ENCODE data around the gene OR2C1.

DNA sequence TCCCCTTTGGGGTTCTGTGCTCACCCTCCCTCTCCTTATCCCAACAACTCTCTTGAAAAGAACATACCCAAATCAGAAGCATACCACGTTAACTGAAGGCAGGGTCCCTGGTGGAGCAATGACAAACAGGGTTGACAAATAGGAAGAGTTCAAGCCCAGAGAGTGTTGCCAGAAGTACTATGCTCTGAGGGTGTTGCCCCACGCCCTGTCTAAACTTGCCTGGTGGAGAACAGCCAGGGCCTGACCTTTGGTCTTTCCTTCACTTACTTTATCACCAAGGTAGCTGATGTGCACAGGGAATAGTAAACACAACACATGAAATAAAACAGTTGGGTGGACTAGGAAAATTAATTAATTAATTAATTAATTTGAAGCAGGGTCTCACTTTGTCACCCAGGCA, 27.0 kb upstream of the OR2C1 start:
- TF ChIP-seq, protein P1, sequence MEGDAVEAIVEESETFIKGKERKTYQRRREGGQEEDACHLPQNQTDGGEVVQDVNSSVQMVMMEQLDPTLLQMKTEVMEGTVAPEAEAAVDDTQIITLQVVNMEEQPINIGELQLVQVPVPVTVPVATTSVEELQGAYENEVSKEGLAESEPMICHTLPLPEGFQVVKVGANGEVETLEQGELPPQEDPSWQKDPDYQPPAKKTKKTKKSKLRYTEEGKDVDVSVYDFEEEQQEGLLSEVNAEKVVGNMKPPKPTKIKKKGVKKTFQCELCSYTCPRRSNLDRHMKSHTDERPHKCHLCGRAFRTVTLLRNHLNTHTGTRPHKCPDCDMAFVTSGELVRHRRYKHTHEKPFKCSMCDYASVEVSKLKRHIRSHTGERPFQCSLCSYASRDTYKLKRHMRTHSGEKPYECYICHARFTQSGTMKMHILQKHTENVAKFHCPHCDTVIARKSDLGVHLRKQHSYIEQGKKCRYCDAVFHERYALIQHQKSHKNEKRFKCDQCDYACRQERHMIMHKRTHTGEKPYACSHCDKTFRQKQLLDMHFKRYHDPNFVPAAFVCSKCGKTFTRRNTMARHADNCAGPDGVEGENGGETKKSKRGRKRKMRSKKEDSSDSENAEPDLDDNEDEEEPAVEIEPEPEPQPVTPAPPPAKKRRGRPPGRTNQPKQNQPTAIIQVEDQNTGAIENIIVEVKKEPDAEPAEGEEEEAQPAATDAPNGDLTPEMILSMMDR (IDR thresholded peaks at IDR 0.05): no peak
- no peak for TF ChIP-seq POLR2A (IDR thresholded peaks at IDR 0.05)
